Eye (tissue), 1 donor: ENCODE results near the gene CABLES2.

Experiments used
- DNase-seq: peaks from one replicate; pipeline ENCODE4 v3.0.0-alpha.2; 2015

The CABLES2 gene

GRCh38 chr20:62417981-62418708 is 11.1 kb upstream of the CABLES2 start:
- DNase-seq: no peak

- DNase-seq: no peak
Observed at GRCh38 chr20:62416651-62417637, 9.9 kb upstream of the CABLES2 start.

GRCh38 chr20:62415354-62416111 is 8.4 kb upstream of the CABLES2 start:
- no peak for DNase-seq

GRCh38 chr20:62413896-62414481 is 6.9 kb upstream of the CABLES2 start:
- no peak for DNase-seq

- no peak for DNase-seq
Observed at GRCh38 chr20:62413025-62413570, 6.0 kb upstream of the CABLES2 start.

GRCh38 chr20:62412194-62413024 is 5.3 kb upstream of the CABLES2 start:
- DNase-seq: no peak

- no peak for DNase-seq
Observed at GRCh38 chr20:62411479-62412193, 4.6 kb upstream of the CABLES2 start.

- DNase-seq: no peak
Observed at GRCh38 chr20:62410746-62411478, 3.8 kb upstream of the CABLES2 start.

GRCh38 chr20:62409931-62410745 is 3.1 kb upstream of the CABLES2 start:
- DNase-seq: peak; percentile 89

GRCh38 chr20:62409086-62409853 is 2.2 kb upstream of the CABLES2 start:
- no peak for DNase-seq

GRCh38 chr20:62408640-62409039 is 1.6 kb upstream of the CABLES2 start:
- DNase-seq: no peak

GRCh38 chr20:62408055-62408454 is 970 bp upstream of the CABLES2 start:
- no peak for DNase-seq

- no peak for DNase-seq
Observed at GRCh38 chr20:62406635-62407176, 379 bp downstream of the CABLES2 start.

- no peak for DNase-seq
Observed at GRCh38 chr20:62405981-62406513, 1.0 kb downstream of the CABLES2 start.

- DNase-seq: peak; percentile 60
Observed at GRCh38 chr20:62405108-62405980, 1.7 kb downstream of the CABLES2 start.

- DNase-seq: no peak
Observed at GRCh38 chr20:62404761-62405107, 2.4 kb downstream of the CABLES2 start.
